Large intestine (tissue), 3 donors: ENCODE measurements around the gene STAC2. TPM values are rescaled to one million over a fixed set of nuclear protein-coding genes. Genes with fewer than 3 reads are reported as not detected.

ENCODE experiments used
- DNase-seq, 2 donors: peaks; one replicate each; pipeline versions ENCODE4 v3.0.0 to v3.0.0-alpha.2; 2013
- H3K27ac ChIP-seq: one replicate; pipeline ENCODE4 v1.5.1; 2013; ENCODE audit warnings: low read length
- H3K27me3 ChIP-seq: 2 replicates; pipeline ENCODE4 v1.6.1; 2013; ENCODE audit warnings: low read length; ENCODE audit not compliant: control insufficient read depth, insufficient read depth
- H3K36me3 ChIP-seq: 2 replicates; pipeline ENCODE4 v1.6.1; 2013; ENCODE audit warnings: low read length; ENCODE audit not compliant: control insufficient read depth, insufficient read depth
- H3K4me1 ChIP-seq: one replicate; pipeline ENCODE4 v1.6.1; 2013; ENCODE audit warnings: low read length; ENCODE audit not compliant: control insufficient read depth, insufficient read depth
- H3K4me3 ChIP-seq: one replicate; pipeline ENCODE4 v1.5.1; 2013; ENCODE audit warnings: low read length
- H3K9me3 ChIP-seq: one replicate; pipeline ENCODE4 v1.6.1; 2013; ENCODE audit warnings: mild to moderate bottlenecking, low read depth, low read length, moderate library complexity; ENCODE audit not compliant: control insufficient read depth
- WGBS: methylation state at CpG from one replicate; pipeline ENCODE4 v1.1.5; 2013; ENCODE audit warnings: low lambda C conversion rate; ENCODE audit not compliant: insufficient coverage; 5-methylcytosine and 5-hydroxymethylcytosine counted together
- polyA plus RNA-seq: library from polyadenylated mRNA; unstranded; fragments of 120-200 nt; gene quantifications from one replicate; pipeline ENCODE4 v1.2.1, GENCODE V29; 2013

The STAC2 gene
- polyA plus RNA-seq, 1 donor, result 0.61 TPM

- Histone ChIP-seq H3K9me3 (no peaks in the 10 kb centered on the region), H3K4me1 (no peaks in the 10 kb centered on the region), H3K27ac (no peak overlapping the region), H3K27me3 (no peaks in the 10 kb centered on the region), H3K36me3 (peaks cover 2% of the 10 kb centered on the region), H3K4me3 (no peak overlapping the region)
- DNase-seq, result no peak
- no CpG with 5 or more reads among the region's 11 CpGs for WGBS
These were observed 18.4 kb upstream of the STAC2 start for GRCh38 chr17:39244016-39244599.

- Histone ChIP-seq H3K4me3 (no peak overlapping the region), H3K4me1 (no peaks in the 10 kb centered on the region), H3K27ac (no peak overlapping the region), H3K36me3 (no peaks in the 10 kb centered on the region), H3K9me3 (no peaks in the 10 kb centered on the region), H3K27me3 (no peaks in the 10 kb centered on the region)
- no CpG with 5 or more reads among the region's 8 CpGs for WGBS
- DNase-seq, result no peak
These were observed 17.4 kb upstream of the STAC2 start for GRCh38 chr17:39243155-39243554.

GRCh38 chr17:39240631-39241030 is 14.9 kb upstream of the STAC2 start:
- H3K4me1 ChIP-seq, result peaks cover 9% of the 10 kb centered on the region
- H3K27me3 ChIP-seq, result no peaks in the 10 kb centered on the region
- H3K9me3 ChIP-seq, result no peaks in the 10 kb centered on the region
- DNase-seq, result no peak
- H3K36me3 ChIP-seq, result no peaks in the 10 kb centered on the region
- WGBS, result no CpG with 5 or more reads among the region's 5 CpGs
- no peak overlapping the region for H3K4me3 ChIP-seq
- no peak overlapping the region for H3K27ac ChIP-seq

GRCh38 chr17:39239640-39240314 is 14.0 kb upstream of the STAC2 start:
- Histone ChIP-seq H3K27ac (no peak overlapping the region), H3K36me3 (no peaks in the 10 kb centered on the region), H3K9me3 (no peaks in the 10 kb centered on the region), H3K4me3 (no peak overlapping the region), H3K27me3 (no peaks in the 10 kb centered on the region), H3K4me1 (peaks cover 9% of the 10 kb centered on the region)
- no CpG with 5 or more reads among the region's 16 CpGs for WGBS
- peak in 1 of 2 donors; percentile 49 for DNase-seq

GRCh38 chr17:39238311-39238972 is 12.7 kb upstream of the STAC2 start:
- Histone ChIP-seq H3K36me3 (no peaks in the 10 kb centered on the region), H3K4me1 (peaks cover 9% of the 10 kb centered on the region), H3K27ac (no peak overlapping the region), H3K4me3 (no peak overlapping the region), H3K9me3 (no peaks in the 10 kb centered on the region), H3K27me3 (no peaks in the 10 kb centered on the region)
- no CpG with 5 or more reads among the region's 15 CpGs for WGBS
- no peak for DNase-seq

GRCh38 chr17:39237586-39237985 is 11.8 kb upstream of the STAC2 start:
- Histone ChIP-seq H3K4me1 (peaks cover 9% of the 10 kb centered on the region), H3K27me3 (no peaks in the 10 kb centered on the region), H3K36me3 (no peaks in the 10 kb centered on the region), H3K4me3 (no peak overlapping the region), H3K9me3 (no peaks in the 10 kb centered on the region), H3K27ac (no peak overlapping the region)
- no CpG with 5 or more reads among the region's 7 CpGs for WGBS
- no peak for DNase-seq

GRCh38 chr17:39236981-39237441 is 11.3 kb upstream of the STAC2 start:
- Histone ChIP-seq H3K27me3 (peaks cover 3% of the 10 kb centered on the region), H3K4me1 (peaks cover 9% of the 10 kb centered on the region), H3K27ac (no peak overlapping the region), H3K4me3 (no peak overlapping the region), H3K9me3 (no peaks in the 10 kb centered on the region), H3K36me3 (no peaks in the 10 kb centered on the region)
- DNase-seq, result no peak
- WGBS, result no CpG with 5 or more reads among the region's 6 CpGs

- H3K9me3 ChIP-seq, result no peaks in the 10 kb centered on the region
- DNase-seq, result no peak
- H3K27me3 ChIP-seq, result peaks cover 9% of the 10 kb centered on the region
- H3K4me1 ChIP-seq, result peaks cover 13% of the 10 kb centered on the region
- whole genome bisulfite sequencing, result no CpG with 5 or more reads among the region's 5 CpGs
- H3K27ac ChIP-seq, result no peak overlapping the region
- no peak overlapping the region for H3K4me3 ChIP-seq
- no peaks in the 10 kb centered on the region for H3K36me3 ChIP-seq
These were observed 10.7 kb upstream of the STAC2 start for GRCh38 chr17:39236450-39236927.

- 90% methylated on average over 2 of the region's 18 CpGs for WGBS
- Histone ChIP-seq H3K27ac (no peak overlapping the region), H3K4me1 (peaks cover 15% of the 10 kb centered on the region), H3K36me3 (no peaks in the 10 kb centered on the region), H3K4me3 (no peak overlapping the region), H3K27me3 (peaks cover 16% of the 10 kb centered on the region), H3K9me3 (no peaks in the 10 kb centered on the region)
- DNase-seq, result peak in 1 of 2 donors; percentile 41
These were observed 10.1 kb upstream of the STAC2 start for GRCh38 chr17:39235555-39236449.
